ENCODE results near the gene C3orf18. TPM values are rescaled to one million over a fixed set of nuclear protein-coding genes. Genes with fewer than 3 reads are reported as not detected.
A peak's percentile ranks its signal among the peaks of the same experiment; 100 is the strongest.

Gene C3orf18
- total RNA-seq, 4 donors from 2014 or later: 13.6 to 23.8 (median 18.9) TPM

DNA sequence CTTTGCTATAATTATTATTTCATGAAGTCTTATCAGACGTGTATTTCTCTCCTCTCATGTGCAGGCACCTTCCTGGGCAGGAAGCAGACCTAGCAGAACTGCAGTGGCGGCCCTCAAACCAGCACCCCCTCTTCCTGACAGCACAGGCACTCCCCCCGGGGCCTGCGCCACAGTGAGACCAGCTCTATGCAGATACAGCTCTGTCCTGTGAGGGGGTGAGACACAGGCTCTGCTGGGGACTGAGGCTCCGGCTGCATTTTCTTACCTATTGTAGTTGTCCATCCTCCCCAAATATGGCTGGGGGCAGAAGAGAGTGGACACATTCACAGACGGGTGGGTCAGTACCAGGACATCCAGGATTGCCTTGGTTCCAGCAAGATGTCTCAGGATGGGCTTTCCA lies 39.0 kb upstream of the C3orf18 start:
- TF ChIP-seq POLR2AphosphoS5 (IDR thresholded peaks at IDR 0.05): no peak
- no peak for TF ChIP-seq EP300 (IDR thresholded peaks at IDR 0.05)
- no peak for TF ChIP-seq CTCF (IDR thresholded peaks at IDR 0.05)
- TF ChIP-seq POLR2A (IDR thresholded peaks at IDR 0.05; ENCODE audit: low read depth): no peak
- WGBS: 72% methylated on average over 6 of the region's 6 CpGs
- Histone ChIP-seq H3K27me3 (no peaks in the 10 kb centered on the region), H3K36me3 (peaks cover 9 to 52% (median 34%) of the 10 kb centered on the region in 4 donors), H3K4me3 (no peak overlapping the region), H3K27ac (replicated peaks in 1 of 4) (peak overlapping the region in 2 of 4 donors; percentile 0 to 26), H3K4me1 (peaks cover 77 to 97% (median 87%) of the 10 kb centered on the region in 4 donors), H3K9me3 (no peaks in the 10 kb centered on the region)
- DNase-seq (ENCODE audit: extremely low spot score): no peak
- intact Hi-C loops (cut with DNase I): loop anchor here (2.0 kb wide), 1 partner anchor 28 kb away; no protein-coding TSS in a partner anchor

DNA sequence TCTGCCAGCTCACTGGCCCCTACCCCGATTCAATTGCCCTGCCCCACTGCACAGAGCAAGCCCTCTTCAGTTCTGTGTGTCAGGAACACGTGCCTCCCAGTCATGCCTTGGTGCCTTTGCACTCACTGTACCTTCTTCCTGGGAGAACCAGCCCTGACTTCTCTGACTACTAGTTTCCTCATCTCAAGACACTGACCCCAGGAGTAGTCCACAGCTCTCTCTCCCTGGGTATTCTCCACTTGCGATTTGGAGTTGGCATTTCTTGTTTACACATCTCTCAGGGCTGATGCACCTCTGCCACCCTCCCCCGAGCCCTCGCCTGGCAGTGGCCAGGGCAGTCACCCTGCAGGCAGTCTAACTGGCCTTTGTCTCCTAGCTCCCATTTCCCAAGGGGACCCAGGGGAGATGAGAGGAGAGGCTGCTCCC lies 38.4 kb upstream of the C3orf18 start:
- Histone ChIP-seq H3K27ac (replicated peaks in 1 of 4) (peak overlapping the region; percentile 5 to 99 (median 56)), H3K4me1 (peaks cover 78 to 98% (median 87%) of the 10 kb centered on the region in 4 donors), H3K9me3 (no peaks in the 10 kb centered on the region), H3K27me3 (no peaks in the 10 kb centered on the region), H3K4me3 (no peak overlapping the region), H3K36me3 (peaks cover 9 to 52% (median 34%) of the 10 kb centered on the region in 4 donors)
- WGBS: 80% methylated on average over 5 of the region's 5 CpGs
- intact Hi-C loops (cut with DNase I): loop anchor here (2.0 kb wide), 1 partner anchor 27 kb away; no protein-coding TSS in a partner anchor
- no peak for DNase-seq (ENCODE audit: extremely low spot score)
- TF ChIP-seq POLR2A (IDR thresholded peaks at IDR 0.05; ENCODE audit: low read depth) (no peak), CTCF (IDR thresholded peaks at IDR 0.05) (no peak), POLR2AphosphoS5 (IDR thresholded peaks at IDR 0.05) (no peak), EP300 (IDR thresholded peaks at IDR 0.05) (no peak)

DNA sequence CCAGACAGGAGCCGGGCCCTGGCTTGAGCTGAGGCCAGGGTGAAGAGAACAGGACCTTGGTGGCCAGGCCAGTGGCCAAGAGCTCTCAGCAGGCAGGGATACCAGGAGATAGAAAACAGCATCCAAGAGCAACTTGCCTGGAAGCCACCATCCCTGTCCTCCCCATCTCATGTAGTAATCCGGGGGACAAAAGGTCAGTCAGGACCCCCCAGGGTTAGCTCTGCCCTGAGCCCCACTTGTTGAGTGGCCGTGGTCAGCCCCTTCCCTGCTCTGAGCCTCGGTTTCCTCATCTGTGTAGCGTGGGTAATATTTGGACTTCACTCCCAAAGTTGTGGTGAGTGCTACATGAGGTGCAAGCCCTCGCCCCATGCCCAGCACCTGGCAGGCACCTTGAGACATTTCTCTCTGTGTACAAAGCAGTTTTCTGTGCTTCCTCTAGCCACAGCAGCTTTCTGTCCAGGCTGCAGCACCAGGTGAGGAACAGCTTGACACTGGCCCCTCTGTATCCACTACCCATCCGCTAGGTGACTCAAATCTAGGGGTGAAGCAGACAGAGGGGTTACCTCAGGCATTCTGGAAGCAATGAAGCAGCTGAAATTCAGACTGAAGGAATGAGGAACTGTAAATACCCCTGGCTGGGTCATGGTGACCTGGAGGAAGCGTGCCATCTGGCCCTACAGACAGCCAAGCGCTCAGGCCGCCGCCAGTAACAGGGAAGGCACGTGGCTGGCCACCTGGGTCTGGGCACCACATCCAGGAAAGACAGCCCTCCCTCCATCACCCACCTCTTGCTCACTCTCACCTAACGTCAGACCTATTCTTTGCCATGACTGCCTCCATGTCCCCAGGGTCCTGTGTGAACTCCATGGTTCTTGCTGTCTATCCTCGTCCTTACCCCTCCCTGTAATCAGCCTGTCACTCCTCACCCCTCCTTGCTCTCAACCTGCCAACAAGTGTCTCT lies 37.4 kb upstream of the C3orf18 start:
- H3K27ac ChIP-seq (replicated peaks in 1 of 4): peak overlapping the region in 3 of 4 donors; percentile 15 to 99 (median 97)
- H3K27me3 ChIP-seq: no peaks in the 10 kb centered on the region
- H3K4me3 ChIP-seq: no peak overlapping the region
- peaks cover 78 to 98% (median 87%) of the 10 kb centered on the region in 4 donors for H3K4me1 ChIP-seq
- intact Hi-C loops (cut with DNase I): no loop called here
- WGBS: 82% methylated on average over 7 of the region's 14 CpGs
- no peaks in the 10 kb centered on the region for H3K9me3 ChIP-seq
- no peak for DNase-seq (ENCODE audit: extremely low spot score)
- H3K36me3 ChIP-seq: peaks cover 9 to 52% (median 34%) of the 10 kb centered on the region in 4 donors
- TF ChIP-seq EP300 (IDR thresholded peaks at IDR 0.05): no peak
- no peak for TF ChIP-seq POLR2AphosphoS5 (IDR thresholded peaks at IDR 0.05)
- no peak for TF ChIP-seq POLR2A (IDR thresholded peaks at IDR 0.05; ENCODE audit: low read depth)
- TF ChIP-seq CTCF (IDR thresholded peaks at IDR 0.05): no peak

GRCh38 chr3:50604110-50604621 lies 36.6 kb upstream of the C3orf18 start:
- TF ChIP-seq POLR2AphosphoS5 (IDR thresholded peaks at IDR 0.05) (no peak), CTCF (IDR thresholded peaks at IDR 0.05) (no peak), EP300 (IDR thresholded peaks at IDR 0.05) (no peak), POLR2A (IDR thresholded peaks at IDR 0.05; ENCODE audit: low read depth) (no peak)
- H3K27me3 ChIP-seq: no peaks in the 10 kb centered on the region
- H3K9me3 ChIP-seq: no peaks in the 10 kb centered on the region
- DNase-seq (ENCODE audit: extremely low spot score): no peak
- peak overlapping the region in 3 of 4 donors; percentile 84 to 99 (median 97) for H3K27ac ChIP-seq (replicated peaks in 1 of 4)
- peaks cover 9 to 52% (median 34%) of the 10 kb centered on the region in 4 donors for H3K36me3 ChIP-seq
- WGBS: 85% methylated on average over 5 of the region's 5 CpGs
- H3K4me3 ChIP-seq: no peak overlapping the region
- peaks cover 74 to 98% (median 85%) of the 10 kb centered on the region in 4 donors for H3K4me1 ChIP-seq
- intact Hi-C loops (cut with DNase I): no loop called here

All from esophagus muscularis mucosa (tissue), 4 donors.